NCI-H446 (cell line): ENCODE data around the gene CHMP4B.
A peak's percentile ranks its signal among the peaks of the same experiment; 100 is the strongest.
"Not testable (repeated sequence)": the region's sequence is repeated elsewhere in the genome, so short reads cannot be mapped to it uniquely, and the experiment has no call there.

Experiments used
- DNase-seq, 2 experiments: peaks; one replicate each; lab custom pipeline; 2025; lab: John Stamatoyannopoulos, UW

Gene CHMP4B

GRCh38 chr20:33790566-33790965 lies 20.6 kb upstream of the CHMP4B start:
- DNase-seq: no peak

- DNase-seq: no peak
These were observed 20.1 kb upstream of the CHMP4B start for GRCh38 chr20:33791021-33791420.

GRCh38 chr20:33791540-33791939 lies 19.6 kb upstream of the CHMP4B start:
- DNase-seq: no peak

GRCh38 chr20:33791959-33792597 lies 19.1 kb upstream of the CHMP4B start:
- peak in 1 of 2 experiments; percentile 10 for DNase-seq

- not testable (repeated sequence) for DNase-seq
These were observed 18.6 kb upstream of the CHMP4B start for GRCh38 chr20:33792598-33792989.

- no peak for DNase-seq
These were observed 17.9 kb upstream of the CHMP4B start for GRCh38 chr20:33793011-33793931.

- DNase-seq: no peak
These were observed 14.8 kb upstream of the CHMP4B start for GRCh38 chr20:33796263-33796906.

- no peak for DNase-seq
These were observed 14.1 kb upstream of the CHMP4B start for GRCh38 chr20:33796907-33797544.

GRCh38 chr20:33798444-33798843 lies 12.7 kb upstream of the CHMP4B start:
- DNase-seq: no peak

GRCh38 chr20:33803921-33804337 lies 7.2 kb upstream of the CHMP4B start:
- DNase-seq: no peak

- no peak for DNase-seq
These were observed 2.8 kb upstream of the CHMP4B start for GRCh38 chr20:33808388-33808787.

- no peak for DNase-seq
These were observed 889 bp upstream of the CHMP4B start for GRCh38 chr20:33810259-33810658.

- DNase-seq: no peak
These were observed 616 bp downstream of the CHMP4B start for GRCh38 chr20:33811776-33812151.

- DNase-seq: no peak
These were observed 1.2 kb downstream of the CHMP4B start for GRCh38 chr20:33812152-33812849.

- DNase-seq: peak in 1 of 2 experiments; percentile 15
These were observed 1.8 kb downstream of the CHMP4B start for GRCh38 chr20:33812908-33813462.

- DNase-seq: no peak
These were observed 3.1 kb downstream of the CHMP4B start for GRCh38 chr20:33814238-33814712.

- no peak for DNase-seq
These were observed 4.5 kb downstream of the CHMP4B start for GRCh38 chr20:33815671-33816070.

- DNase-seq: no peak
These were observed 5.0 kb downstream of the CHMP4B start for GRCh38 chr20:33816191-33816590.

- DNase-seq: no peak
These were observed 6.3 kb downstream of the CHMP4B start for GRCh38 chr20:33817411-33817810.

- no peak for DNase-seq
These were observed 8.3 kb downstream of the CHMP4B start for GRCh38 chr20:33819456-33819855.

- no peak for DNase-seq
These were observed 9.2 kb downstream of the CHMP4B start for GRCh38 chr20:33820362-33820761.
